Cardiac fibroblast (primary cell): ENCODE data around the gene SPINK6.

ENCODE experiments used
- DNase-seq, 2 donors: peaks; one replicate each; pipeline versions ENCODE4 v3.0.0 to v3.0.0-alpha.2; 2010; ENCODE audit warnings: low read depth in 2 of 2
- H3K4me3 ChIP-seq, 2 donors: replicated peaks in 1 of 2; 1 replicate in 1 of 2; 2 replicates in 1 of 2; pipeline ENCODE4 v1.5.1; 2011; ENCODE audit warnings: low read depth in 2 of 2, low read length in 2 of 2, mild to moderate bottlenecking in 2 of 2, moderate library complexity in 1 of 2
- TF ChIP-seq, protein P1 (sequence below): IDR thresholded peaks from one replicate; pipeline ENCODE4 v1.5.1; 2011; ENCODE audit warnings: low read depth, mild to moderate bottlenecking, low read length, inconsistent platforms

Gene SPINK6

DNA sequence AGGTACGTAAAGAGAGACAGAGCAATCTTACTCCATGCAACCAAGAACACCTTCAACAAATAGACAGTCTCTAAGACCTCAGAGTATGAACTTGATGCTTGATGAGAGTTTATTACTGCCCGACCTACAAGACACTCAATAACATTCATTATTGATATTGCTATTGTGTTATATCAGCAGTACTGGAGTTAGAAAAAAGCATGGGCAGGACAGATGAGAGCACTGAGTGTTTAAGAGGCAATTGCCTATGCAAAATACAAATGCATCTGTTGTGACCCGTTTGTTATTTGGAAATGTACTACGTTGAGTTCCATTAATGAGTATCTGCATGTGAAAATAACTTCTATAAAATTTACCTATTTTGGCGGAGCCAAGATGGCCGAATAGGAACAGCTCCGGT, 27.4 kb downstream of the SPINK6 start:
- H3K4me3 ChIP-seq: no peak overlapping the region
- DNase-seq: no peak
- TF ChIP-seq, protein P1, sequence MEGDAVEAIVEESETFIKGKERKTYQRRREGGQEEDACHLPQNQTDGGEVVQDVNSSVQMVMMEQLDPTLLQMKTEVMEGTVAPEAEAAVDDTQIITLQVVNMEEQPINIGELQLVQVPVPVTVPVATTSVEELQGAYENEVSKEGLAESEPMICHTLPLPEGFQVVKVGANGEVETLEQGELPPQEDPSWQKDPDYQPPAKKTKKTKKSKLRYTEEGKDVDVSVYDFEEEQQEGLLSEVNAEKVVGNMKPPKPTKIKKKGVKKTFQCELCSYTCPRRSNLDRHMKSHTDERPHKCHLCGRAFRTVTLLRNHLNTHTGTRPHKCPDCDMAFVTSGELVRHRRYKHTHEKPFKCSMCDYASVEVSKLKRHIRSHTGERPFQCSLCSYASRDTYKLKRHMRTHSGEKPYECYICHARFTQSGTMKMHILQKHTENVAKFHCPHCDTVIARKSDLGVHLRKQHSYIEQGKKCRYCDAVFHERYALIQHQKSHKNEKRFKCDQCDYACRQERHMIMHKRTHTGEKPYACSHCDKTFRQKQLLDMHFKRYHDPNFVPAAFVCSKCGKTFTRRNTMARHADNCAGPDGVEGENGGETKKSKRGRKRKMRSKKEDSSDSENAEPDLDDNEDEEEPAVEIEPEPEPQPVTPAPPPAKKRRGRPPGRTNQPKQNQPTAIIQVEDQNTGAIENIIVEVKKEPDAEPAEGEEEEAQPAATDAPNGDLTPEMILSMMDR: no peak

DNA sequence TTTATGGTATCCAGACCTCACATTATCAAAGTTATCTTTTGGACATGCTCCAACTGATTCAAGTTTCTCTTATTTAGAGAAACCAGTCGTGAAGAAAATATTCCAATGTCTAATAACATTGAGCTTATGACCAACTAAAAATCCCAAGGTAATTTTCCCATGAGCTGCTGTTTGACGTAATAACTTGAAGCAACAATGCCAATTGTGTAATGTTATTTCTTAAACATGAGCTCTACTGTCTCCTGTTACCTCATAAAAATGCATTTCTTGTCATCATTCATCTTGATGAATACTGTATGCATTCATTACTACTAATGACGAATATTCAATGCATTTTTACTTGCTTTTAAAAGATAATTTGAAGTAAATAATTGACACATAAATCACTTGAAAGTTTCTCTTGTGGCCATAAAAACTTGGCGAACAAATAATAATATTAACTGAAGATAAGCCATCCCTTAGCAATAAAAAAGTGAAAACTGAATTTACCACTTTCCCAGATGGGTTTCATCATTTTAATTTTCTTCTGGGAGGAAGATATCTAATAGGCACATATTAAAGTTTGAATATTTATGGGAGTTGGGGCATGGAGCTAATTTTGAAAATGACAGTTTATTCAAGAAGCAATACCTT, 35.1 kb downstream of the SPINK6 start:
- H3K4me3 ChIP-seq: no peak overlapping the region
- DNase-seq: no peak
- TF ChIP-seq, protein P1: no peak

DNA sequence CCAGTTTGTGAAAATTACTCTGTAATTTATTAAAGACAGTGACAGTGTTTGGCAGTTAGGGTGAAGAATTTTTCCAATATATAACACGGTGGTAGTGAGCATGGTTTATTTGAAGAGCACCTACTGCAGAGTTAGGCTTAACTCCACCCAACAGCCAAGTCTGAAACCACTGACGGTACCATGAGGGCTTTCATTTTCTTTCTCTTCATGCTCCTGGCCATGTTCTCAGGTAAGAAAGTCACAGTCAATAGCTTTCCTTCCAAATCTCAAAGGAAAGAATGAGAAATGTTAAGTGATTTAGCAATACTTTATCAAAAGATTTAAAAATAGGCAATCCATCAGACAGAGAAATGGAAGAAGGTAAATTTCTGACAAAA, 35.6 kb downstream of the SPINK6 start, which contains the start of gene MARCOL:
MARCOL (plus strand) TSS at position 108 of the 377 bp plus-strand sequence; CDS start at position 181, 73 bp downstream.
- H3K4me3 ChIP-seq: no peak within 1 kb of the TSS
- TF ChIP-seq, protein P1: no peak
- DNase-seq: no peak

DNA sequence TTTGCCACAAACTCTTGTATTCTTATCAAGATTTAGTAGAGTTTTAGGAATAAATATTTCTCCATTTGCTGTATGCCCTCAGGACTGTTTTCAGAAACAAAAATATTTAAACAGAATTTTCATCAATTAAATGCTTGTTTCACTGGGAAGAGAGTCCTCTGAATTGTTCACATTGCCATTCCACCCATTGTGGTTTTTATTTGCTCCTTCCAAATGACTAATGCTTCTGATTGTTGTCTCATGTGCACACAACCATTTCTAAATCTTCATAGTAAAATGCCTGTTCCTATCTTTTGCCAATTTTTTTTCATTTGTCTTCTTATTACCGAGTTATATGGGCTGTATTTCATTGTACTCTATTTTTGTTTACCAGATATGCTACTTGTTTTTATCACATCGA, 46.1 kb downstream of the SPINK6 start:
- DNase-seq: no peak
- H3K4me3 ChIP-seq: no peak overlapping the region
- TF ChIP-seq, protein P1: no peak

DNA sequence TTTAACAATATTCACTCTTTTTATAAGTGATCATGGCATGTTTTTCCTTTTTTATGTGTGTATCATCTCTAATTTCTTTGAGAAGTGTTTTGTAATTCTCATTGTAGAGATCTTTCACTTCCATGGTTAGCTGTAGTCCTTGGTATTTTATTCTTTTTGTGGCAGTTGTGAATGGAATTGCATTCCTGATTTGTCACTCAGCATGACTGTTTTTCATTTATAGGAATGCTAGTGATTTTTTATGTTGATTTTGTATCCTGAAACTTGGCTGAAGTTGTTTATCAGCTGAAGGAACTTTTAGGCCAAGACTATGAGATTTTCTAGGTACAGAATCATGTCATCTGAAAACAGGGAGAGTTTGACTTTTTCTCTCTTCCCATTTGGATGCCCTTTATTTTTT, 52.6 kb downstream of the SPINK6 start:
- DNase-seq: no peak
- TF ChIP-seq, protein P1: no peak
- no peak overlapping the region for H3K4me3 ChIP-seq

DNA sequence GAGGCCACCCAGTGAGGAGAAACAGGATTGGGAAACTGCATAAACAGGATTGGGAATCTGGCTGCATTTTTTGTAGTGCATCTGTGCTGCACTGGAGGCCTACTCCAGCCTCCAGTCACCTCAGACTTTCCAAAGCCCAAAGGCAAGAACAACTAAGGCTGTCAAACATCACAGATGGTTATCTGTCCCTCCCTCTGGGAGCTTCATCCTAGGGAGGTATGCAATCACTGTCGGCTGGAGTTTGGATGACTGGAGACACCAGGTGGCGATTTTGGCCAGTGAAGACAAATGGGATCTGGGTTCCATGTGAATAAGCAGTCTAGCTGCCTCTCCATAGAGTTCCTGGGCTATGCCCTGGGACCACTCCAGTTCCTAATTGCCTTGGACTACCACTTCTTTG, 56.4 kb downstream of the SPINK6 start:
- DNase-seq: no peak
- TF ChIP-seq, protein P1: no peak
- no peak overlapping the region for H3K4me3 ChIP-seq

DNA sequence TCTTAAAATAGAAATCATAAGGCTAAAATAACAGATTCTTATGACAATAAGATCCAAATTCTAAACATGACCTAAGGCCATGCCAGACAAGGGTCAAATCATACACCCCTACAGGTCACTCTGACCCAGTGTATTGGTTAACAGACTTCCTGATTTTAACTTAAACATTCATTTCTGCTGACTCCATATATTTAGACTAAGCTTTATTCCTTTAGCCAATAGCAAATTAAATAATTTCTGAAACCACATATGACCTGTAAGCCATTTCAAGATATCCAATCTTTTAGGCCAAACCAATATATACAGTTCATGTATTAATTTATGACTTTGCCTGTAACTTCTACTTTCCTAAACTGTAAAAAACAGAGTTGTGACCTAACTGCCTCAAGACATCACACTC, 58.4 kb downstream of the SPINK6 start:
- TF ChIP-seq, protein P1: no peak
- no peak overlapping the region for H3K4me3 ChIP-seq
- DNase-seq: no peak
